Mesenchymal stem cell (in vitro differentiated cells and primary cell): ENCODE data around the gene STRIP2.
"Not testable (repeated sequence)": the region's sequence is repeated elsewhere in the genome, so short reads cannot be mapped to it uniquely, and the experiment has no call there.

Experiments used
- DNase-seq: peaks from one replicate; pipeline ENCODE4 v3.0.0-alpha.2; 2013
- H2AFZ ChIP-seq: one replicate; pipeline ENCODE4 v1.6.1; 2013; ENCODE audit warnings: low read depth, mild to moderate bottlenecking, control low read depth, inconsistent platforms, low read length, moderate library complexity
- H2AK5ac ChIP-seq: 2 replicates; pipeline ENCODE4 v1.6.1; 2013; ENCODE audit warnings: low read length, moderate library complexity, mild to moderate bottlenecking, inconsistent platforms; ENCODE audit not compliant: severe bottlenecking
- H2BK120ac ChIP-seq: one replicate; pipeline ENCODE4 v1.6.1; 2013; ENCODE audit warnings: low read depth, mild to moderate bottlenecking, inconsistent platforms, low read length, moderate library complexity
- H2BK12ac ChIP-seq, 2 experiments: one replicate each; pipeline ENCODE4 v1.6.1; 2013; ENCODE audit warnings: inconsistent platforms in 2 of 2, low read length in 2 of 2, mild to moderate bottlenecking in 2 of 2, moderate library complexity in 2 of 2, control low read depth in 1 of 2
- H2BK15ac ChIP-seq: one replicate; pipeline ENCODE4 v1.6.1; 2013; ENCODE audit warnings: mild to moderate bottlenecking, low read depth, inconsistent platforms; ENCODE audit not compliant: poor library complexity, severe bottlenecking
- H2BK5ac ChIP-seq: 2 replicates; pipeline ENCODE4 v1.6.1; 2013; ENCODE audit warnings: low read depth, mild to moderate bottlenecking, low read length, control low read depth, inconsistent platforms; ENCODE audit not compliant: poor library complexity, severe bottlenecking
- H3K14ac ChIP-seq, 2 experiments: one replicate each; pipeline ENCODE4 v1.6.1; 2013; ENCODE audit warnings: inconsistent platforms in 2 of 2, low read length in 2 of 2, control low read depth in 1 of 2, mild to moderate bottlenecking in 1 of 2, moderate library complexity in 1 of 2
- H3K18ac ChIP-seq, 2 experiments: one replicate each; pipeline ENCODE4 v1.6.1; 2013; ENCODE audit warnings: inconsistent platforms in 2 of 2, low read length in 2 of 2, control low read depth in 1 of 2, low read depth in 1 of 2, mild to moderate bottlenecking in 1 of 2
- H3K23ac ChIP-seq, 2 experiments: one replicate each; pipeline ENCODE4 v1.6.1; 2013; ENCODE audit warnings: inconsistent platforms in 2 of 2, low read length in 2 of 2, mild to moderate bottlenecking in 2 of 2, moderate library complexity in 2 of 2, control low read depth in 1 of 2
- H3K27ac ChIP-seq: 2 replicates; pipeline ENCODE4 v1.5.1; 2013; ENCODE audit warnings: mild to moderate bottlenecking, moderate library complexity, low read length, control low read depth, inconsistent platforms; ENCODE audit not compliant: poor library complexity, severe bottlenecking
- H3K27me3 ChIP-seq, 2 experiments: 2 replicates each; pipeline versions ENCODE4 v1.6.1 to v1.7.0; 2013; ENCODE audit warnings: low read length in 2 of 2, mild to moderate bottlenecking in 2 of 2, moderate library complexity in 2 of 2, control low read depth in 1 of 2, inconsistent platforms in 1 of 2; ENCODE audit not compliant: control insufficient read depth in 1 of 2, insufficient read depth in 1 of 2
- H3K36me3 ChIP-seq, 2 experiments: 2 replicates each; pipeline versions ENCODE4 v1.6.1 to v1.7.0; 2013; ENCODE audit warnings: low read length in 2 of 2, control low read depth in 1 of 2, inconsistent platforms in 1 of 2, low read depth in 1 of 2, mild to moderate bottlenecking in 1 of 2; ENCODE audit not compliant: insufficient read depth in 2 of 2, control insufficient read depth in 1 of 2
- H3K4ac ChIP-seq, 2 experiments: one replicate each; pipeline ENCODE4 v1.6.1; 2013; ENCODE audit warnings: inconsistent platforms in 2 of 2, low read length in 2 of 2, mild to moderate bottlenecking in 2 of 2, moderate library complexity in 2 of 2, control low read depth in 1 of 2, low read depth in 1 of 2
- H3K4me1 ChIP-seq: 2 replicates; pipeline ENCODE4 v1.6.1; 2013; ENCODE audit warnings: low read depth, low read length, control low read depth; ENCODE audit not compliant: control insufficient read depth, insufficient read depth
- H3K4me2 ChIP-seq: 2 replicates; pipeline ENCODE4 v1.6.1; 2013; ENCODE audit warnings: low read length, mild to moderate bottlenecking, inconsistent platforms; ENCODE audit not compliant: poor library complexity, severe bottlenecking
- H3K4me3 ChIP-seq, 2 experiments: 2 replicates each; pipeline versions ENCODE4 v1.5.1 to v1.7.0; 2013; ENCODE audit warnings: low read length in 2 of 2, mild to moderate bottlenecking in 2 of 2, control low read depth in 1 of 2, low read depth in 1 of 2; ENCODE audit not compliant: insufficient read depth in 1 of 2
- H3K79me1 ChIP-seq: replicated peaks from 2 replicates; pipeline ENCODE4 v1.6.1; 2013; ENCODE audit warnings: mild to moderate bottlenecking, control low read depth, low read length, inconsistent platforms; ENCODE audit not compliant: poor library complexity, severe bottlenecking
- H3K9ac ChIP-seq: 2 replicates; pipeline ENCODE4 v1.7.0; 2013; ENCODE audit warnings: mild to moderate bottlenecking, low read length, moderate library complexity
- H3K9me3 ChIP-seq: 2 replicates; pipeline ENCODE4 v1.7.0; 2013; ENCODE audit warnings: mild to moderate bottlenecking, low read length; ENCODE audit not compliant: control insufficient read depth
- H4K8ac ChIP-seq: one replicate; pipeline ENCODE4 v1.6.1; 2013; ENCODE audit warnings: inconsistent platforms, mild to moderate bottlenecking, low read length, moderate library complexity
- H4K91ac ChIP-seq: one replicate; pipeline ENCODE4 v1.6.1; 2013; ENCODE audit warnings: mild to moderate bottlenecking, low read length, inconsistent platforms
- WGBS: methylation state at CpG from one replicate; pipeline ENCODE4 v1.1.7; 2013; ENCODE audit warnings: mixed read lengths; 5-methylcytosine and 5-hydroxymethylcytosine counted together

STRIP2 gene

DNA sequence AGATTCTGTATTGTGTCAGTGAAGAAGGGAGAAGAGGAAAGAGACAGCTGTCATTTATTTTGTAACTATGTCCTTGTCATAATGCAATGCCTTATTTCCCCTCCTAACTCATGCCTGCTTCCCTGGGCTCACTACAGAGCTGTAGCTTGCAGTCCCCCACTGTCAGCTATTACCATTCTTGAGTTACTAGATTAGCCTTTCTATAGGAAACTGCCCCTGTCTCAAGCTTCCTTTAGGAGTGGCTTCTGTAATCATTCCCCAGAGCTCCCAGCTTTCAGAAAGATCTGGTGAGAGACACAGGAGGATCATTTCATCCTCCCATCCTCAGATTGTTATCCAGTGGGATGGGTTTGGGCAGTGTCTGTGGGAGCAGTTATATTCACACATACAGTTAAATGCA is 35.7 kb downstream of the STRIP2 start:
- H3K27ac ChIP-seq, result no peak overlapping the region
- no peak overlapping the region for H3K4ac ChIP-seq
- H3K36me3 ChIP-seq, result no peaks in the 10 kb centered on the region
- no peak overlapping the region for H2BK120ac ChIP-seq
- H3K9me3 ChIP-seq, result no peaks in the 10 kb centered on the region
- no peak overlapping the region for H2AFZ ChIP-seq
- no peak overlapping the region for H2BK15ac ChIP-seq
- H3K4me3 ChIP-seq, result no peak overlapping the region
- H3K18ac ChIP-seq, result no peak overlapping the region
- no peak overlapping the region for H4K91ac ChIP-seq
- H2AK5ac ChIP-seq, result no peak overlapping the region
- no peak overlapping the region for H3K14ac ChIP-seq
- H3K4me2 ChIP-seq, result no peak overlapping the region
- H2BK5ac ChIP-seq, result no peak overlapping the region
- no peaks in the 10 kb centered on the region for H3K4me1 ChIP-seq
- no peak for DNase-seq
- no peaks in the 10 kb centered on the region for H3K79me1 ChIP-seq
- H3K9ac ChIP-seq, result no peak overlapping the region
- H3K23ac ChIP-seq, result no peak overlapping the region
- no peaks in the 10 kb centered on the region for H3K27me3 ChIP-seq
- H2BK12ac ChIP-seq, result no peak overlapping the region
- H4K8ac ChIP-seq, result no peak overlapping the region

DNA sequence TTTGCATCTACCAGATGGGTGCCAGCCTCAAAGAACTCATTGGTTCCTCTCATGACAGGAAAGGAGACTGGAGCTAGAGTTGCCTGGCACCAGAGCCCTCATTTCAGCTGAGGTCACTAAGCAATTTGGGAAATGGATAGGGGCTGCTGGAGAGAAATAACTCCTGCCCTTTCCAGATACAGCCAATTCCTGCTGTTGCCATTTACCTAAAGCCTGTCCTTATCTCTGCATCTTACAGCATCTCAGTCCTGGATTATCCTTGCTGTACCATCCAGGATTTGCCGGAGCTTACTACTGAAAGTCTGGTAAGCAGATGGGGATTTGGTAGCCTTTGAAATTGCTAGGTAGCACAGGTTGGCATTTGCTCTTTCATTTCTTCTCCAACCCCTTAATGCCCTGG is 36.2 kb downstream of the STRIP2 start:
- Histone ChIP-seq H2AFZ (no peak overlapping the region), H3K79me1 (no peaks in the 10 kb centered on the region), H3K18ac (no peak overlapping the region), H3K4ac (no peak overlapping the region), H4K91ac (no peak overlapping the region), H2BK12ac (no peak overlapping the region), H3K27ac (no peak overlapping the region), H3K9ac (no peak overlapping the region), H4K8ac (no peak overlapping the region), H3K23ac (no peak overlapping the region), H2BK5ac (no peak overlapping the region), H3K27me3 (no peaks in the 10 kb centered on the region), H3K4me3 (no peak overlapping the region), H3K14ac (no peak overlapping the region), H2AK5ac (no peak overlapping the region), H3K9me3 (no peaks in the 10 kb centered on the region), H2BK120ac (no peak overlapping the region), H2BK15ac (no peak overlapping the region), H3K4me1 (no peaks in the 10 kb centered on the region), H3K4me2 (no peak overlapping the region), H3K36me3 (no peaks in the 10 kb centered on the region)
- 100% methylated on average over 1 of the region's 1 CpG for WGBS
- DNase-seq, result no peak

DNA sequence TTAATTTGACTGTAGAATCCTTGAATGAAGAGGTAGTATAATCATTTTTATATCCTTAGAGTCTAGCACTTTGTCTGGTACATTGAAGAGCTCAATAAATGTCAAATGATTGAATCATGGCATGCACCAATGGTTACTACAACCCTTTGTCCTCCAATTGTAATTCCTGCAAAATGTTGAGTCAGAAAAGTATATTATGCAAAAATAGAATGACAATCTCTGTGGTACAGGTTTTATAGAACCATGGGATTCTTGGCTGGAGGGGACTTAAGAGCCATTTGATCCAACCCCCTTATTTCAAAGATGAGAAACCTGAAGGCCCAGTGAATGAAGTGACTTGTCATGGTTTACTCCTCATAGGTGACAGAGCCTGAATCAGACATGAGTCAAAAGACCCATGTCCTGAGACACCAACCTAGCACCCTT is 37.2 kb downstream of the STRIP2 start:
- H4K8ac ChIP-seq, result no peak overlapping the region
- H2BK5ac ChIP-seq, result no peak overlapping the region
- no peak overlapping the region for H2BK15ac ChIP-seq
- no peak overlapping the region for H3K14ac ChIP-seq
- no peak overlapping the region for H4K91ac ChIP-seq
- H2BK12ac ChIP-seq, result no peak overlapping the region
- no peak overlapping the region for H3K23ac ChIP-seq
- H3K4me3 ChIP-seq, result no peak overlapping the region
- H3K18ac ChIP-seq, result no peak overlapping the region
- H3K27ac ChIP-seq, result no peak overlapping the region
- H3K4me2 ChIP-seq, result no peak overlapping the region
- H3K9ac ChIP-seq, result peak overlapping the region; percentile 54
- H3K36me3 ChIP-seq, result no peaks in the 10 kb centered on the region
- H3K4me1 ChIP-seq, result no peaks in the 10 kb centered on the region
- no peaks in the 10 kb centered on the region for H3K79me1 ChIP-seq
- H3K9me3 ChIP-seq, result no peaks in the 10 kb centered on the region
- no peak overlapping the region for H2BK120ac ChIP-seq
- no peaks in the 10 kb centered on the region for H3K27me3 ChIP-seq
- H3K4ac ChIP-seq, result no peak overlapping the region
- H2AFZ ChIP-seq, result no peak overlapping the region
- H2AK5ac ChIP-seq, result no peak overlapping the region
- no peak for DNase-seq

DNA sequence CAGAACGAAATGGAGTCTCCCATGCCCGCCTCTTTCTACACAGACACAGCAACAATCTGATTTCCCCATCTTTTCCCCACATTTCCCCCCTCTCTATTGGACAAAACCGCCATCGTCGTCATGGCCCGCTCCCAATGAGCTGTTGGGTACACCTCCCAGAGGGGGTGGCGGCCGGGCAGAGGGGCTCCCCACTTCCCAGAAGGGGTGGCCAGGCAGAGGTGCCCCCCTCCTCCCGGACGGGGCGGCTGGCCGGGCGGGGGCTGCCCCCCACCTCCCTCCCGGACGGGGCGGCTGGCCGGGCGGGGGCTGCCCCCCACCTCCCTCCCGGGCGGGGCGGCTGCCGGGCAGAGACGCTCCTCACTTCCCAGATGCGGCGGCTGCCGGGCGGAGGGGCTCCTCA is 41.7 kb downstream of the STRIP2 start:
- H4K91ac ChIP-seq, result peak overlapping the region; percentile 39
- not testable (repeated sequence) for H3K27me3 ChIP-seq, H3K4me2 ChIP-seq, H3K23ac ChIP-seq, H2AFZ ChIP-seq, H2BK15ac ChIP-seq, DNase-seq, H2AK5ac ChIP-seq, H3K4me1 ChIP-seq, H3K18ac ChIP-seq, H3K9ac ChIP-seq, H3K36me3 ChIP-seq, H3K9me3 ChIP-seq, H3K4me3 ChIP-seq, H2BK120ac ChIP-seq, H2BK12ac ChIP-seq, H2BK5ac ChIP-seq, H4K8ac ChIP-seq, H3K14ac ChIP-seq, H3K27ac ChIP-seq, H3K4ac ChIP-seq, H3K79me1 ChIP-seq
- WGBS, result 97% methylated on average over 10 of the region's 27 CpGs
